ENCODE measurements around the gene AWAT2.

AWAT2 gene

GRCh38 chrX:69991685-69992084 is 58.1 kb downstream of the AWAT2 start:
- Histone ChIP-seq H3K9me3 (ENCODE audit: insufficient read depth, low read length) (no peaks in the 10 kb centered on the region), H4K20me1 (ENCODE audit: insufficient read depth, low read length) (no peaks in the 10 kb centered on the region), H3K9ac (ENCODE audit: low read length) (no peak overlapping the region), H3K4me2 (ENCODE audit: low read length) (no peak overlapping the region), H3K36me3 (replicated peaks; ENCODE audit: low read depth, low read length) (no peaks in the 10 kb centered on the region), H3K4me3 (ENCODE audit: low read length) (no peak overlapping the region), H3K27ac (ENCODE audit: low read length) (no peak overlapping the region), H3K4me1 (ENCODE audit: low read length) (no peaks in the 10 kb centered on the region), H3K79me2 (ENCODE audit: low read length) (no peaks in the 10 kb centered on the region), H2AFZ (ENCODE audit: low read depth, low read length) (no peak overlapping the region), H3K27me3 (ENCODE audit: low read depth, low read length) (no peaks in the 10 kb centered on the region)
- TF ChIP-seq EZH2phosphoT487 (IDR thresholded peaks at IDR 0.05; ENCODE audit: low read depth) (no peak), CTCF (IDR thresholded peaks at IDR 0.05; ENCODE audit: low read depth, low read length) (no peak)

All from OCI-LY3 (cell line).